GM18517 (cell line): ENCODE measurements around the gene SEC24C.
A peak's percentile ranks its signal among the peaks of the same experiment; 100 is the strongest.
"Not testable (repeated sequence)": the region's sequence is repeated elsewhere in the genome, so short reads cannot be mapped to it uniquely, and the experiment has no call there.

Source experiments
- ATAC-seq: cut with Tn5 transposase; IDR thresholded peaks from one replicate; pipeline ENCODE4 v1.9.1; 2021; ENCODE audit warnings: mild to moderate bottlenecking, moderate library complexity; ENCODE audit not compliant: unreplicated experiment

The SEC24C gene, protein sequence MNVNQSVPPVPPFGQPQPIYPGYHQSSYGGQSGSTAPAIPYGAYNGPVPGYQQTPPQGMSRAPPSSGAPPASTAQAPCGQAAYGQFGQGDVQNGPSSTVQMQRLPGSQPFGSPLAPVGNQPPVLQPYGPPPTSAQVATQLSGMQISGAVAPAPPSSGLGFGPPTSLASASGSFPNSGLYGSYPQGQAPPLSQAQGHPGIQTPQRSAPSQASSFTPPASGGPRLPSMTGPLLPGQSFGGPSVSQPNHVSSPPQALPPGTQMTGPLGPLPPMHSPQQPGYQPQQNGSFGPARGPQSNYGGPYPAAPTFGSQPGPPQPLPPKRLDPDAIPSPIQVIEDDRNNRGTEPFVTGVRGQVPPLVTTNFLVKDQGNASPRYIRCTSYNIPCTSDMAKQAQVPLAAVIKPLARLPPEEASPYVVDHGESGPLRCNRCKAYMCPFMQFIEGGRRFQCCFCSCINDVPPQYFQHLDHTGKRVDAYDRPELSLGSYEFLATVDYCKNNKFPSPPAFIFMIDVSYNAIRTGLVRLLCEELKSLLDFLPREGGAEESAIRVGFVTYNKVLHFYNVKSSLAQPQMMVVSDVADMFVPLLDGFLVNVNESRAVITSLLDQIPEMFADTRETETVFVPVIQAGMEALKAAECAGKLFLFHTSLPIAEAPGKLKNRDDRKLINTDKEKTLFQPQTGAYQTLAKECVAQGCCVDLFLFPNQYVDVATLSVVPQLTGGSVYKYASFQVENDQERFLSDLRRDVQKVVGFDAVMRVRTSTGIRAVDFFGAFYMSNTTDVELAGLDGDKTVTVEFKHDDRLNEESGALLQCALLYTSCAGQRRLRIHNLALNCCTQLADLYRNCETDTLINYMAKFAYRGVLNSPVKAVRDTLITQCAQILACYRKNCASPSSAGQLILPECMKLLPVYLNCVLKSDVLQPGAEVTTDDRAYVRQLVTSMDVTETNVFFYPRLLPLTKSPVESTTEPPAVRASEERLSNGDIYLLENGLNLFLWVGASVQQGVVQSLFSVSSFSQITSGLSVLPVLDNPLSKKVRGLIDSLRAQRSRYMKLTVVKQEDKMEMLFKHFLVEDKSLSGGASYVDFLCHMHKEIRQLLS

DNA sequence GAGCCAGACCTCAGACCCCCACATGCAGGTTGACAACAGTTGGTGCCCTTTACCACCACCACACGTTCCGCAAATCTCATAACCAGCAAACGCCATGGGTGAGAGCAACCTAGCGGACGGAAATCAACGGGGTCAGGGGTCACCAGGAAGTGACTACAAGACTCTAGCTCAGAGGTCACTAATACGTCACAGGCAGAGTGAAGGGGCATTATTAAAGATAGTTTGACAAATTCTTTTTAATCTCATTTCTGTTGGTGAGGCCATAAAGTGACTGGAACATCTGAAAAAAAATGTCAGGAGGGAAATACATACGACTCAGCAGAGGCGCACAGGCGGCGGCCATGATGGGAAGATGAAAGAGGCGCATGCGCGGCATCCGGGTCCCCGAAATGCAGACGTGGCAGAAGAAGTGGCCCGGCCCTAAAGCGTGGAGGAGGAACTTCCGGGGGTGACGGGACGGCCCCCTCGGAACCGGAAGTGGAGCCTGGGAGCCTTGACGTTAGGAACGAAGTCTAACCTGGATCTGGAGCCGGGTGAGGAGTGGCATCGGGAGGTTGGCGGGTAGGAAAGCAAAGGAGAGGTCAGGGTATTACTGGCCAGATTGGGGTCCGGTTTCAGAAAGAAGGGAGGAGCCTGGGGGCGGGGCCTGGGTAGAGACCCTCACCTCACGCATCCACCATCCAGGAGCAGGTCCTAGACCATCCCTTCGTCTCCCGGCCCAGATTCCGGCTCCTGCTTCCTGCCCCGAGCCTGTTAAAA lies at the start of gene SEC24C:
Gene SEC24C (plus strand): TSS at position 468 of the 759 bp plus-strand sequence. CDS start 2,461 bp downstream, outside the sequence.
- peak; percentile 89 for ATAC-seq

DNA sequence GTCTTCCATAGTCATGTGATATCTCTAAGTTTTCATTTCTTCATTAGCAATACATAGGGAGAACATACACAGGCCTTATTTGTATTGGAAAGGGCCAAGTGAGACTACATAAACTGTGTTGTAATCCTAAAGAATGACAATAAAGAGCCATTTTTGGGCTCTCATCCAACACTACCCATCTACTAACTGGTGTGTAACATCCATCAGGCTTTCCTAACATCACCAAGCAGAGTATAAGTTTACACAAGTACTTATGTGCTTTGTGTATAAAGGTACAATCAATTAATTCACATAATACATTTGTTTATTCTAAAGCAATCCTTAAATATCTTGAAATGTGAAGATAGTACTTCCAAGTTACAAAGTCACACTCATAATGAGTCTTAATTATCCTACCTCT lies 48.9 kb upstream of the SEC24C start:
- not testable (repeated sequence) for ATAC-seq

DNA sequence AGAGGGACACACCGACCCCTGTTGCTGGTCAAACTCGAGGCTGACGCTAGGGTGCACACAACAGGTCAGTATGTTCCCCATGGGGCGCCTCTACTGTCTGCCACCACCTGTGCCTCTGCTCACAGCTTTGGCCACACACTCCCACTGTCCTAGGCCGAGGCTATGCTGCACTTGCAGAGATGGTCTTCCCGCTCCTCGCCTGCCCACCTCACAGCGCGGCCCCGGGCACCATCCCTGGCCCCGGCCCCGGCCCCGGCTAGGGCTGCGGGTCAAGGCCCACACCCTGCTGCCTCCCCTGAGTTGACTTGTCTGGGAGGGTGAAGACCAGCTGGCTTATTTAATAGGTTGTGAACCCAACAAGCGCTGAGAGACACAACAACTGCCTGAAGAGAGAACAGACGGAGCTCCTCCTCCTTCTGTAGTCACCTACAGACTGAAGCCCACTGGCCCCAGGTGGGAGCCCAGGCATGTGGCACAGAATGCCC lies 46.5 kb upstream of the SEC24C start, which contains the start of gene AGAP5:
Gene AGAP5 (minus strand): TSS at position 435 of the 485 bp plus-strand sequence. CDS start 354 bp downstream, at position 81.
- ATAC-seq = not testable (repeated sequence)

DNA sequence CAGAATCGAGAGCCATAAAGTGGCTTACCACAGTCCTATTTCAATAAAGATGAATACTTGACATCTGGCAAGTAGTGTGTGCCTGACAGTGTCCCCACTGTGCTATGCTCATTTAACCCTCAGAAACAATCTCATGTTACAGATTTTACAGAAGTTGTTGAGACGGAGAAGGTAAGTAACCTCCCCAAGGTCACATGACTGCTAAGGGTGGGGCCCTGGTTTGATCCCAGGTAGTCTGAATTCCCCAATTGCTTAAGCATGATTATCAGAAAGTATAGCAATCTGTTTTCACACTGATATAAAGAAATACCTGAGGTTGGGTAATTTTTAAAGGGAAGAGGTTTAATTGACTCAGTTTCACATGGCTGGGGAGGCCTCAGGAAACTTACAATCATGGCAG lies 45.4 kb upstream of the SEC24C start:
- ATAC-seq = not testable (repeated sequence)

DNA sequence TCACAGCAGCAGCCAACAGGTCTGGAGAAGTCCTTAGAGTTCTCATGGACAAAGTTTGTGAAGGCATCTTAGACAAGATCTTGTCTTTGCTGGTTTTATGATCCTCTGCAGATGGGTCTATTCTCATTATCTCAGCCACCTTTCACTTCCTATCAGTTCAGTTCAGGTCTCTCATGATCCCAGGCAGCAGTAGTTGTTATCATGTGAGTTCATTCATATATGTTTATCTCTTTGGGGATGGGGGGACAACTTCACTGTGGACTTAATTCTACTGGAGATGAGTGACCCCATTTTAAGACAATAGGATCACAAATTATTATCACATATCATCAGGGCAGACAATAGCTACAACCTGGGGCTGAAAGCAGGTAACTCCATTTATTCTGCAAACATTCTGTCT lies 40.2 kb upstream of the SEC24C start:
- ATAC-seq = not testable (repeated sequence)

DNA sequence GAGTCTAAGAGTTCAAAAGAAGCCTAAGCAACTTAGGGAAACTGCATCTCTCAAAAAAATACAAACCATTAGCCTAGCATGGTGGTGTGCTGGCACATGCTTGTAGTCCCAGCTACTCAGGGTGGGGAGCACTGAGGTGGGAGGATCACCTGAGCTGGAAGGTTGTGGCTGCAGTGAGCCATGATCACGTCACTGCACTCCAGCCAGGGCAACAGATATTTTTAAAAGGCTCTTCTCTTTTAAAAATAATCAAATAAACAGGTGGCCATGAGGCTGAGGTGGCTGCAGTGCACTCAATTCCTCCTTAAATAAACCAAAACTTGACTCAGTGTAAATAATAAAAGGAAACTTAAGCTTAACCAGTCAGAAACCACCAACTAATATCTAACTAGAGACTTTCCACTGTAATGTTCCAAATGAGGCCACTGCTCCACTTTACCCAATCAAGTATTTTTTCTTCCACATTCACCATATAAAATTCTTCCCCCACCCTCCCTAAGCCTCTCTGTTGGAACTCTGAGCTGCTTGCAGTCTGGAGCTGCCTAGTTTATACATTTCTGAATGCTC lies 38.6 kb upstream of the SEC24C start:
- not testable (repeated sequence) for ATAC-seq

DNA sequence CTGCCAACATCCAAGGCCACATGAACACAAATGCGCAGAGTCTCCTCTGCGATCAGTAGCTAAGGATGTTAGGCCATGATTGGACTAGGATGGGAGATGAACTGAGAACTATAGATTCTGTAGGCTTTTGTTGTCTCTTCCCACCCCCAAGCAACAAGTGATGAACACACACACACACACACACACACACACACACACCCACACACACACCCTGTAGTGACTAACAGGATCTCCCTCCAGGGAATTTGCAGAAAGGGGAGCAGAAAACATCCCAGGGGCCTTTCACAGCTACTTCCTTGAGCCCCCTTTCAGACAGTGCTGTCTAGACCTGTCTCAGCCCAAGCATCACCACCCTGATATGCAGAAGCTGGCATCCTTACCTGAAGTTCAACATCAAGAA lies 37.7 kb upstream of the SEC24C start:
- ATAC-seq = not testable (repeated sequence)

DNA sequence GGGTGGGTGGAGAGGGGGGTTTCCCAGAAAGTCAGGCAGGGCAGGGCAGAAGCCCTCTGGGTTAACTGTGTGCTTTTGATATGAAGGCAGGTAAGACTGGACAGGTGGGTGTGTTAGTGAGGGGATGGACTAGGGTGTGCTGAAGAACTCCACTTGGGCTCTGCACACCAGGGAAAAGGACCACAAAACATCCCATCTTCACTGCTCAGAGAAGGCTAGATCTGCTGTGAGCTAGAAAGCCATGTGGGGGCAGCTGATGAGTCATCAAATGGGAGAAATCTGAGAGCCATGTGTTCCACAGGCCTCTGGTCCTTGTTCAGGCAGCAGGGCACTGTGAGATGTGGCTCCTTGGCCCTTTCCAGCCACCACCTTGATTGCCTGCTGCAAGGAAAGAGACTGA lies 36.5 kb upstream of the SEC24C start:
- not testable (repeated sequence) for ATAC-seq

DNA sequence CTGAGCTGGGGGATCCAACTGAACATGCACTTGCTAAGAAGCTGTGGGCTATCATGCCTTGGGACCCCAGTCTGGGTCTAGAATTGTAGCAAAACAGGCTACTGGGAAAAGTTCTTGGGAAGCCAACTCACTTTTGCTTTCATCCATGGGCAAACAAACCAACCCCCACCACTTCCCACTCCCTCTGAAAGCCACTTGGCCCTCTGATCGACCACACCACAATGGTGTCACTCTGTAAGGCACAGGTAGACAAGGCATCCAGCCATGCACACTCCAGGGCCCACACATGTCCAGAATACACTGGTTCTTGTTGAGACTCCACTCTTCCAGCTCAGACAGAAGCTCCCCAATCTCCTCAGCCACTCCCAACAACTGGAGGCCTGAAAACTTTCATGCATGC lies 36.0 kb upstream of the SEC24C start:
- ATAC-seq = not testable (repeated sequence)

DNA sequence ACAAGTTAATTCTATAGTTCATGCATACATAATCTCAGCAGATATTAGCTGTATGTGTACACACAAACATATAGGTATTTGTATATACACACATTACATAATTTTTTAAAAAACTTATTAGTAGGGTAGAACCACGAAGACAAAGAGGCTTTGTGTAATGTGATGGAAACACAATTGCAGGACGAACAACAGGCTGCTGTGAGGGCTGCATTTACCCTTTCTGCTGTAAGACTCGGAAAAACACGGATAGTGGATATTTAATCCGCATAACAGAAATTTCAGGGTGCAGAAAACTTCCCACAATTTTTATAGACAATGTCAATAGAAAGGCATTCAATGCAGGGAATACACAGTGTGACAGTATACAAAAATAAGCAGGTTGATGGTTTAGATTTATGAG lies 32.5 kb upstream of the SEC24C start:
- not testable (repeated sequence) for ATAC-seq

DNA sequence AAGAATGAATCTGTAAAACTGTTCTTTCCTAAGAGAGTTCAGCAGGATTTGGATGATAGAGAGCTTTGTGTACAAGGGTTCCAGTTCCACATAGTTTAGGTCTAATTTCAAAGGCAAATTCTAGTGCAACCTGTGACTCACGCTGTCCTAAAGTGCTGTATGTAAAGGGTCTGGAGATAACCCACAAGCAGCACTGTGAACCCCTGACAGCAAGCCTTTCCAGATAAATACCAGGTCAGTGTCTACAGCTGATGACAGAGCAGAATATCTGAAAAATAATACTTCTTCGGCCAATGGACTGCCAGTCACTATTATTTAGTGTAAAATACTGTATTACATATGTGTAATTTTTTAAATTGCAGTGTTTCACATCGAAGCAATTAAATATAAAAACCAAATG lies 30.3 kb upstream of the SEC24C start:
- not testable (repeated sequence) for ATAC-seq

DNA sequence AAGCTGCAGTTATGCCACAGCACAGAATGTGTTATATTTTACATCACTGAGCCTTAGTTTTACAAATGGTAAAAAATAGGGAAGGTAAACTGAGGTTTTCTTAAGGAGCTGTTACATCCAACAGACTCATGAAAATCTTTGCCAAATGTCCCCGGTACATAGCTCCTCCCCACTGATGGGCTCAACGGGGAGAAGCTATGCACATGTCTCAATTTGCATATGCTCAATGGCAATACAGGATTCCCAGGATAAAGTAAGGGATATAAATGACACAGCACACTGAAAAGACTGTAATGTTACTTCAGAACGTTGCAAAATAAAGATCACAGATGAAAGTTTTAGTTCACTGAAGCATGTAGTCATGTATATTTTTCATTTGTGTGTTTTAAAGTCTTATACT lies 29.7 kb upstream of the SEC24C start:
- not testable (repeated sequence) for ATAC-seq

DNA sequence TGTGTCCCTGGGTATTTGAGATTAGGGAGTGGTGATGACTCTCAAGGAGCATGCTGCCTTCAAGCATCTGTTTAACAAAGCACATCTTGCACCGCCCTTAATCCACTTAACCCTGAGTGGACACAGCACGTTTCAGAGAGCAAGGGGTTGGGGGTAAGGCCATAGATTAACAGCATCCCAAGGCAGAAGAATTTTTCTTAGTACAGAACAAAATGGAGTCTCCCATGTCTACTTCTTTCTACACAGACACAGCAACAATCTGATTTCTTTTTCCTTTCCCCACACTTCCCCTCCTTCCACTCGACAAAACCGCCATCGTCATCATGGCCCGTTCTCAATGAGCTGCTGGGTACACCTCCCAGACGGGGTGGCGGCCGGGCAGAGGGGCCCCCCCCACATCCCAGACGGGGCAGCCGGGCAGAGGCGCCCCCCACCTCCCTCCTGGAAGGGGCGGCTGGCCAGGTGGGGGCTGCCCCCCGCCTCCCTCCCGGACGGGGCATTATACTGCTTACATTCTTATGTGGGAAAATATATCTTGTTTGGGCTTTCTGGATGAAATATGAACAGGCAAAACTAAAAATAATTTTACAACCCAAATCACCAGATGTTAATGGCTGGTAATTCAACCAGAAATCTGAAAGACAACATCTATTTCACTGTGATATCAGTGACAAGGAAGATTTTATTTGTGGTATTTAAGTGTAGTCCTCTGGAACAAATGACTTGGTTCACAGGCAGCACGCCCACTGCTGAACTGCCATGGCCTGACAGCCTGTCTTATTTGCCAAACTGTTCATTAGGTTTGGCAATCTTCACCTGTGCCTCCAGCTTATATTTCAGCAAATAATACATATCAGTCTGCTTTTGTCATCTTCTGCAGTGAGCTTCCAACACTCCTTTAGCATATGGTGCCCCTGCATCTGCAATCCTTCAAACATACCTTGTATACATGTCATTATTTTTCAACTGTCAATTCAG lies 28.7 kb upstream of the SEC24C start:
- ATAC-seq = not testable (repeated sequence)

DNA sequence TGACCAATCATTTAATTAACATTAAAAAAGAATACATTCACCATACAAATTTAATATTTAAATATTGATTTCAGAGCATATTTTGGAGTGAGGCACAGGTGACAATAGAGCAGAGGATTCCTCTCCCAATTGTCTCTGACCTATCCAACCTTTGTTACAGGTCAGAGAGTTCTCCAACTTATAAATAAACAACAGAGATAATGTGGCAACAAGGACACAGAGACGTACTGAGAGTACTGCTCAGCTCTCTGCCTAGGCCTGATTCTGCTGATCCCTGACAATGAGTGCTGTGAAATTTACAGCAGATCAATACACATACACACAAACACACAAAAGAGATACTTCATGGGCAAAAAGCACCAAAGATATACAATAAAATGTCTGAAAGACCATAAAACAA lies 27.9 kb upstream of the SEC24C start:
- no peak for ATAC-seq

DNA sequence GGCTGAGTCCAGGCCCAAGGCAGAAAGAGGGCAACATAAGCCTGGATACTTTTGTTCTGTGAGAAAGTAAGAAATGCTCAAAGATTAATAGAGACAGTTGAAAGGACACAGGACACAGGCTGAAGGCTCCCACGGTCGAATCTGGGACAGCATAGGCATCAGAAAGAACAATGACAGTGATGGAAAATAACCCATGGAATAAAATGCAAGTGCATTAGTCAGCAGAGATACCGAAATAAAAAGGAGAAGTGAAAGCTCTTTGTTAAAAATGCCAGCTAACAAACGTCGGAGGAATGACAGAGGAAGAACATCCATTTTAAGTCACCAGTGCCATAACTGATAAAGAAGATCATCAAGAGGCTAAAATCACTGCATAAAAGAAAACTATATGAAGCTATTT lies 26.6 kb upstream of the SEC24C start:
- ATAC-seq = peak; percentile 52

DNA sequence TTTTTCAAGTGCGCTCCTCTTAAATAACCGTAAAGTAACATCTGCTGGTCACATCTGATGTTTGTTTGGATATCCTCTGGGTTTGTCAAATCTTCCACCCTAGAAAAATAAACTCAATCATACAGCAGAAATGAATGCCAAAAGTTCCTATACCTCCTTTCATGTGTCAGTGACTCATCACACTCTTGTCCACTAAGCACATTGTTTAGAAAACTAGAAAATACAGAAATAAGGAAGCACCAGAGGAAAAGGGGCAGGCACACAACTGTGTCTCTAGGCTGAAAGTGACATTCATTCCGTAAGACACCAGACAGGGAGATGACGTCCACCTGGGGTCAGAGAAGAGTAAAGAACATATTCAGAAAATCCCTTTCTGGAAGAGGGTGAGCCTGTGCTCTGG lies 23.6 kb upstream of the SEC24C start:
- not testable (repeated sequence) for ATAC-seq

DNA sequence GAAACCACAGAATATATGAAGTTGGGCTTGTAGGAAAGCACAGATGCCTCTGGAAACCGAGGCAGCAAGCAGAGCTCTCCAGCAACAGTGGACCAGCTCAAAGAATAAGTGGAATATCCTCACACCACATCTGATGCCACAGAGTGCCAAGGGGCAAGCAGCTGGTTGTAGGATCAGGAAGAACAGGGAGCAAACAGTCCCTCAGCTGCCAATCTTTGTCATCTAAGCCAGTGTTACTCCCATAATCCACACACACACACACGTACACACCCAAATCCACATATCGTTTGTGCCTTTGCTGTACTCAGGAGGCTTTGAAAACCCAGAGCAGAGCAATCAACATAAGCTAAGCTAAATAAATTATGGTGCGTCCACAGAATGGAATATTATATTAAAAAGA lies 20.7 kb upstream of the SEC24C start:
- ATAC-seq = no peak

DNA sequence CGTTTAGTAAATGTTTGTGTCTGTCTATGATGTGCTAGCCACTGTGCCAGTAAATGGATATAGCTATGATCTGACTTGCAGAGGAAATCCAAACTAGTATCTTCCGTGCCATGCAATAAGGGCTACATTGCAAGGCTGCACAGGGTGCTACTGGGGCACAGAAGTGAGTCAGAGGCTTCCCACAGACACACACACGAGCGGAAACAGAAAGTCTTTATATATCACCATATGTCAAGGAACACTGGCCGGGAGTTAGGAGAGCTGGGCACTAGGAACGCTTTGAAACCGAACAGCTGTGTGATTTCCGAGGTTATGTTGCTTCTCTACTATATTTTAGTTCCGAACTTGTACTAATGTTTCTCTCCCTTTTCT lies 14.4 kb upstream of the SEC24C start:
- ATAC-seq = not testable (repeated sequence)
